NCI-H2196 (cell line): ENCODE measurements around the gene ODC1.

Experiments used
- DNase-seq: peaks from one replicate; lab custom pipeline; 2025; ENCODE audit not compliant: unreplicated experiment; lab: John Stamatoyannopoulos, UW

The ODC1 gene

DNA sequence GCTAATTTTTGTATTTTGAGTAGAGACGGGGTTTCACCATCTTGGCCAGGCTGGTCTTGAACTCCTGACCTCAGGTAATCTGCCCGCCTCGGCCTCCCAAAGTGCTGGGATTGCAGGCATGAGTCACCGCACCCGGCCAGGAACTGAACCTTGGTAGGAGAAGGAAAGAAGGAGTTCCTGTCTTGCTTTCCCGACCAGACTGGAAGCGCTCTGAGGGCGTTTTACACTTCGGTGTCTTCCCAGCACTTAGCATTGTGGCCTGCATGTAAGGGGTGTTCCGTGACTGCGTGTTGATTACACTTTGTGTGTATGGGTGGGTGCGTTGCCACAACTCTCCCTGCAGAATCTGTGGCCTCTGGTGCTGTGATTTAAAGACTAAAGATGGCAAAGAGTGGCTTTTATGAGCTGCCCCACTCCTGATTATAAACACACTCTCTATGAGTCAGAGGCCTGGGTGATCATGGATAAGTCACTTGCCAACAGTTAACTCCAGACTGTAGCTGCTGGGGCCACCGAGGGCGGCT lies 46.0 kb downstream of the ODC1 start:
- no peak for DNase-seq

DNA sequence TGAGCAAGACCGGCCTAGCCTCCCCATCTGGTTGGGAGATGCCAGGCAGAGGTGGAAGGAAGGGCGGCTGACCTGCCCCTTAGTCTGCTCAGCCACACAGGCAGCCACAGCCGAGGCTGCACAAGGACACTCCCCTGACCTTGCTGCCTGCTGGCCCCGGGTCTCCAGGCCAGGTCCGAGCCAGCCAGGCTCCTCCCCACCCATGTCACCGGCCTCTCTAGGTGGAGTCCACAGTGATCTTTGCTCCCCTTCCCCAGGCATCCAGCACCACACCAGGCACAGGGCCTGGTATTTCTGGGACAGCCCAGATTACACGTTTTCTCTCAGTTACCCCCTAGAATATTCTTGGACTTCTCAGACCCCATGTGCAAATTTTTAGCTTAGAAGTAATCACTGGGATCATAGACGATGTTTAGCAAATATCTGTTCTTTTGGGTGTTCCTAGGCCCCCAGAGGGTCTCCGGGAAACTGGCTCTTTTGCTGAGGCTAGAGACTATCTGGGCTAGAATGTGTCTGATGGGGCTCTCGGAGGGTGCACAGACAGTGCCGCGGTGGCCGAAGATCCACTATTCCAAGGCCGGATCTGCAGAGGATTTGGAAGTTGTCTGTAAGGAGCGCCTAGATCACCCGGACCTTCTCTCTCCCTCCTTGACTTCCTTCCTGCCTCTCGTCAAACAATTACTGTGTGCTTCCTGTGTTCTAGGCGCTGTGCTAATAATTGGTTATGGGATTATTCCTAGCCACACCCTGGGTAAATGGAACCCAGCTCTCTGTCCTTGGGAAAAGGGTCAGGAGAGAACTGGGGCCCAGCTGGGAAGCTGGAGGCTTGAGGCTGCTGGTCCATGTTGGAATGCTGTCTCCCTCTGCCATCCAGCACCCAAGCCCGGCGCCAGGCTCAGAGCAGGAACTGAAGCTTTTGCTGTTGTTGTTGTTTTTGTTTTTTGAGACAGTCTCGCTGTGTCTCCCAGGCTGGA lies 46.9 kb downstream of the ODC1 start:
- no peak for DNase-seq

DNA sequence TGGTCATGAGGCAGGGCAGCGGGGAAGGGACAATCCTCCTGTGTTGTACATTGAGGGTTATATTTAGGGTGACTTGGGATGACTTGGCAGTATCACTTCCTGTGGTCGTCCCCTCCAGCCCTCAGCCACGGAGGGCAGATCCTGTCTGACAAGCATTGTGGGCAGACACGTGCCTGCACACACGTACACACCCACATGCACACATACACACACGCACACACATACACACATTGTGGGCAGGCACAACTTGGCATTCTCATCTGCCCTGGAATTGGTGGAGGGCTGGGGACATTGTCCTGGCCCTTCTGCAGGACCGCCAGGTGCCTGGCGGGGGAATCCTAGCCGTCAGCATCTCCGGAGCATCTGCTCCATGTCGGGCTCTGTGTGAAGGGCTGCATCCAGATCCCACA lies 47.6 kb downstream of the ODC1 start:
- no peak for DNase-seq

DNA sequence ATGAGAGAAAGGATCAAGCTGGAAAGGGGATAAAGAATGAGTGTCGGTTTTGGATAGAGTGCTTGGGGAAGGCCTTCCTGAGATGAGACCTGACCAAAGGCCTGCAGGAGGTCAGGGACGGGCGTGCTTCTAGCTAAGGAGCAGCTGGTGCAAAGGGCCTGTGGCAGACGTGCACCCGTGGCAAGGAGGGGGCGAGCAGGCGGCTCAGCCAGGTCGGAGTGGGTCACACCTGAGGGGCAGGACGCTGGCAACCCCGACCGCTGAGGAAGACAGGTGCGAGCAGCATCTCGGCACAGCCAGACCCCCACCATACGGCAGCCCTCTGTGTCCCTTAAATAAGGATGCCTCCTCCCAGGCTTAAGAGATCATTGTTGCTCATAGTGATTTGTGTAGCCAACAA lies 48.1 kb downstream of the ODC1 start:
- DNase-seq: no peak

DNA sequence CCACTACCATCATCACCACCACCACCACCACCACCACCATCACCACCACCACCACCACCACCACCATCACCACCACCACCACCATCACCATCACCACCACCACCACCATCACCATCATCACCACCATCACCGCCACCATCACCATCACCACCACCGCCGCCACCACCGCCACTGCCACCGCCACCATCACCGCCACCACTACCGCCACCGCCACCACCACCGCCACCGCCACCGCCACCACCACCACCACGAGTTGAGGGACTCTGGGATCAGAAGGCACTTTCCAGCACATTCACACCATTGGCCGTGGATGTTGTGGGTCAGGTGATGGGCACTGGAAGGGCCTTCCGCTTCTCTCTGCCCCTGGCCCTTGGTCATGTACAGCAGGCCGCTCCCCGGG lies 48.8 kb downstream of the ODC1 start:
- DNase-seq: no peak

DNA sequence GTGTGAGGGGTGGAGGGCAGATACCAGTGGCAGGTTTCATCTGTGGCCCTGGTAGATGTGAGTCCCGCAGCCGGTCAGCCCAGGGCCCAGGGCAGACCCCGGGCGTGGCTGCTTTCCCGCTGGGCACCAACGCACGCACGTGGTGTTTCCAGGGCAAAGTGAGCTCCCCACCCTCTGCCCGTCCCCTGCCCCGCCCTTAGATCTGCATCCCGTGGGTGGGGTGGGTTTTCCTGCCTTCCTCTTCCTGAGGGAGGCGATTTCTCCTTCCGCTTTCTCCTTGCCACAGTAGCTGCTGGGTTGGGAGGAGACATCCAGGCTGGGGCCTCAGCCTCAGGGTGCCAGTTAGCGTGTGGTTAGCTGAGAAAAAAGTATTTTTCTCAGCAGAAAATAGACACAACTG lies 49.6 kb downstream of the ODC1 start:
- DNase-seq: no peak

DNA sequence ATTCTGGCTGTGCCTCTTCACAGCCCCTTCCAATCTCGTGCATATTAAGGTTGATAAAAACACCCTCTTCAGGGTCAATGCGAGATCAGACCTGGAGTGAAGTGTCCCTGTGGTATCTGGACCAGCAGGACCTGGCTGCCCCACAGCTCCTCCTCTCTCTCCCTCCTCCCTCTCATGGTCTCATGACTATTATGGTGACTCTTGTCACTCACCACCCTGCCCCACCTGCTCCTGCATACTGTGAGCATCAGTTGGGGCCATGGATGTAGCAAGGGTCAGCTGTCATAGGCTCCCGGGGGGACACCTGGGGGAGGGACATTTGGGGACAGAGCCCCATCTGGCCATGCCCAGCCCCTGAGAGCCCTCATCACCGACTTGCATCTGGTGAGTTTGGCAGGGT lies 50.2 kb downstream of the ODC1 start:
- no peak for DNase-seq

DNA sequence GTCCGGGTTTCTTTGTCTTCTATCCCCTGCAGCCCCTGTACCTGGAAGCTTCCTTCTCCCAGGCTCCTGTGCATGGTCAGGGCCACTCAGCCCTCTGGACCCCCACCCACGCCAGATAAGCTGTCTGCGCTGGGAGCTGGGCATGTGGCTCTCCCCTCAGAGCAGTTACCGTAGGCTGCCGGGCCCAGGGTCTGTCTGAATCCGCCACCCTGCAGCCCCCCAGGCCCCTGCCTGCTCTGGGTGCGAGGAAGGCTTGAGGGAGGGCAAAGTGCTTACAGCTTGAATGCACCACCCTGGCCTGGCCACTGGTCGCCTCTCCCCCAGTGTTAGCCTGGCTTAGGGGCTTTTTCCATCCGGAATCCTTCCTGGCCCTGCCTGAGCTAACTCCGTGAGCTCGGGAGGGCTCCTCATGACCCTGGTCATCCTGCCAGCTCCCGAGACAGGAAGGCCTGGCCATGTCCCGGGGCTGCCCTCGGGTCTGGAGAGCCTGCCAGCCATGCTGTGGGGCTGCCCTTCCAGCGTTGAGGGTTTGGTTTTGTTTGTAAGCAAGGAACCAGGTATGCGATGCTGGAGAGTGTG lies 50.7 kb downstream of the ODC1 start:
- DNase-seq: no peak

DNA sequence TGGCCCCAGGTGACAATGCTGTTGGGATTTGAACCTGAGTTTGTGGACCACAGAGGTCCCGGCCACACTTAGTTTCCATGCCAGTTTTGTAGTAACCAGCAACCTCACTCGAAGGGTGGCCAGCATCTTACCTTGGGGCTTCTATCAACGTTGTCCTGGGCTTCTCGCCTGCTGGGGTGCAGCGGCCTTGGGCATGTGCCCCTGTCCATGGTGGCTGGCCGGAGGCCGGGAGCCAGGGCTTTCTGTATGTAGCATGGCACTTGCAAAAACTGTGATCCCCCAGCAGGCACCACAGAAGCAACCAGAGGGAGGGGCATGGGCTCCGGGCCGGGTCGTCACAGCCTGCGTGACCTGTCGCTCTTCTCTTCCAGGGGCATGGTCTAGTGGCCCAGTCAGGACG lies 51.7 kb downstream of the ODC1 start:
- DNase-seq: no peak

DNA sequence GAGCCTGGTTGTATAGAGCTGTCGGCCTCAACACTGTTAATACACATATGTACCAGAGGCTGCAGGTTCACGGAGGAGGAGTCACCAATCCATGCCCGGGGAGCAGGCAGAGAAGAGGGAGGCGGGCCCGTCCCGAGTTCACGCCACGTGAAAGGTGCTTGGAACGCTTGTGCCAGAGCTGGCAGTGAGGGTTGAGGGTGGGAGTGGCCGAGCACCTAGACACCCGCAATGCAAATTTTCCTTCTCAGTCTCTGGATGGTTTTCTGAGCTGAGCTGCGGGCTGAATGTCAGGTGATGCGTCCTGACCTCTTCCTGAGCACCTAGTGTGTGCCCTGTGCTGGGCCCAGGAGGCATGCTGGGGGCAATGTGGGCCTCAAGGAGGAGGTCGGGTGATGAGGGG lies 52.2 kb downstream of the ODC1 start:
- DNase-seq: no peak

DNA sequence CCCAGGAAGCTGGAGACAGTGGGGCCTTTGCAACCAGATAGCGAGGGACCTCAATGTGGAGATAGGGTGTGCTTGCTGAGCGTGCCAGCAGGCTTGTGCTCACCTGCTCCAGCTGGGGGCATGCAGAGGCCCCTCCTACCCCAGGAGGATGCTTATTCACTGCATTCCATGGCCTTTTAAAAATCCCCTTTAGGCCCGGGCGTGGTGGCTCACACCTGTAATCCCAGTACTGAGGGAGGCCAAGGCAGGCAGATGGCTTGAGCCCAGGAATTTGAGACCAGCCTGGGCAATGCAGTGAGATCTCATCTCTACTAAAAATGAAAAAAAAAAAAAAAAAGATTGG lies 54.5 kb downstream of the ODC1 start:
- DNase-seq: no peak

DNA sequence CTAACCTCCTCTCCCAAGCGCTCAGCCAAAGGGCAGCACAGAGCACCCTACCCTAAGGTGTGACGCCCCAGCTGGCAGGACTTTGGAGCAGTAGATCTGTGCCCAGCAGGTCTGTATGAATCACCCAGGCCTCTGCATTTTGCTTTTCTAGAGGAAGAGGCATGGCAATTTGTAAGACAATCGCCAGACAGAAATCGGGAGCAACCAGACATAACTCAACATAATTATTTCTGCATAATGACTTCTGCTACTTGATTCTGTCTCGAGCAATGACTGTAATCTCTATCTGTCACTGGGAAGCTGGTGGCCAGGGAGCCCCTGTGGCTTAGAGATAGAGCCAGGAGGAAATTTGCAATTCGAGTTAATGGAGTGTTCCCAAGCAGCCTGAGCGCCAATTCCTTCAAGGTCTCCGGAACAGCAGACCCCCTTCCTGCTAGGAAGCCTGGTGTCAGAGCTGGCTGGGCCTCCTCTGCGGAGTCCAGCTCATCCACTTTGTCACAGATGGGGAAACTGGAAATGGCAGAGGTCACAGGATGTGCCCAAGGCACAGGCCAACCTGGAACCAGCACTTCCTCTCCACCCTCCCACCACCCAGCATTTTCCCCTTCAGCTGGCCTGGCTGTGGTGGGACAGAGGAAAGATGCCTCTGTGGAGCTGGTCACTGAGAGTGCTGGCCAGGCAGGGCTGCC lies 55.0 kb downstream of the ODC1 start:
- DNase-seq: no peak

DNA sequence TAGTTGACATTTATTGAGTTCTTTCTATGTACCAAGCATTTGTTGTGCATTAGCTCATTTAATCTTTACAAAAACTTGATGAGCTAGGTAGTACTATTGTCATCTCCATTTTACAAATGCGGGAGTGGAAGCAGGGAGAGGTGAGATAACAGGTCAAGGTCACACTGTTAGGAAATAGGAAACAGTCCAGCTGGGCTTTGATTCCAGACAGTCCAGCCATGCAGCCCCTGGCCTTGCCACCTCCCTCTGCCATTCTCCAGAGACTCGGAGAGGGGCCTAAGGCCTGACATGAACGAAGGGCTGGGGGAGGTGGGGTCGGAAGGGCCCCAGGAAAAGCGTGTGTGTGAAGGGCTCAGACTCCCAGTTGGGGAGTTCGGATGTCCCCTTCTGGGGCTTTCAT lies 55.6 kb downstream of the ODC1 start:
- DNase-seq: no peak

DNA sequence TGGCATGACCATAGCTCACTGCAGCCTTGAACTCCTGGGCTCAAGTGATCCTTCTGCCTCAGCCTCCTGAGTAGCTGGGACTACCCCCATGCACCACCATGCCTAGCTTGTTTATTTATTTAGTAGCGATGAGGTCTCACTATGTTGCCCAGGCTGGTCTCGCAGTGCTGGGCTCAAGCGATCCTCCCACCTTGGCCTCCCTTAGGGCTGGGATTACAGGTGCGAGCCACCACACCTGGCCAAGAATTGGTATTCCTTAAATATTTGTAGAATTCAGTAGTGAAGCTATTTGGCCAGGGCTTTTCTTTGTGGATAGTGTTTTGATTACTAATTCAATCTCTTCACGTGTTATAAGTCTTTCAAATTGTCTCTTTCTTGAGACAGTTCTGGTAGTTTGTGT lies 56.0 kb downstream of the ODC1 start:
- DNase-seq: no peak

DNA sequence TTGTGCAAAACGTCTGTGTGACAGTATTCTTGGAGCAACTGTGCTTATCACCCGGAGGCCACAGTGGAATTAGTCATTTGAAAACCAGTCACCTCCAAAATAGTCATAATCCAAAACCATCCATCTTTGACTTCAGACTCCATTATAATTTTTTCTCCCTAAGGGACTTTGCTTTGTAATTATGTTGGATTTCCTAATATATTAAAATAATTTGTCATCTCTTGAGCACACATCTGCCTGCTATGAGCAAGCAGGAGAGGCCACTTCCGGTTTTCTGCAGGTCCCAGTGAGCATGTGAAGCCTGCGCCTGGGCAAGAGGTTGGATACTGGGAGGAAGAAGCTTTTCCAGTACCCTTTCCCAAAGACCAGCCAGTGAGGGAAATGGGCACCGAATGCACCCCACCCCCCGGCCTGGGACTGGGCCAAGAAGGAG lies 57.7 kb downstream of the ODC1 start:
- DNase-seq: no peak
